Memory B cell (primary cell): ENCODE data around the gene EPHB4.
"Not testable (repeated sequence)": the region's sequence is repeated elsewhere in the genome, so short reads cannot be mapped to it uniquely, and the experiment has no call there.

ENCODE experiments used
- ATAC-seq: fragments of 150-1000 bp; cut with Tn5 transposase; 2 replicates; pipeline ENCODE4 v1.10.0; 2021; ENCODE audit warnings: low read depth, mild to moderate bottlenecking, moderate library complexity
- DNase-seq, 2 donors: peaks; one replicate each; pipeline ENCODE4 v3.0.0; 2022; ENCODE audit warnings: low spot score in 2 of 2
- H3K27ac Mint-ChIP-seq: one replicate; pipeline ENCODE4 v1.8.0; 2022; ENCODE audit warnings: mild to moderate bottlenecking, moderate library complexity, mixed read lengths
- H3K27me3 Mint-ChIP-seq: one replicate; pipeline ENCODE4 v1.8.0; 2022; ENCODE audit warnings: mixed read lengths
- H3K36me3 Mint-ChIP-seq: one replicate; pipeline ENCODE4 v1.8.0; 2022; ENCODE audit warnings: mild to moderate bottlenecking, mixed read lengths
- H3K4me1 Mint-ChIP-seq: one replicate; pipeline ENCODE4 v1.8.0; 2022; ENCODE audit warnings: mixed read lengths
- H3K4me3 Mint-ChIP-seq: one replicate; pipeline ENCODE4 v1.8.0; 2022; ENCODE audit warnings: mild to moderate bottlenecking, moderate library complexity, mixed read lengths
- H3K9me3 Mint-ChIP-seq: one replicate; pipeline ENCODE4 v1.8.0; 2022; ENCODE audit warnings: mixed read lengths

Gene EPHB4

DNA sequence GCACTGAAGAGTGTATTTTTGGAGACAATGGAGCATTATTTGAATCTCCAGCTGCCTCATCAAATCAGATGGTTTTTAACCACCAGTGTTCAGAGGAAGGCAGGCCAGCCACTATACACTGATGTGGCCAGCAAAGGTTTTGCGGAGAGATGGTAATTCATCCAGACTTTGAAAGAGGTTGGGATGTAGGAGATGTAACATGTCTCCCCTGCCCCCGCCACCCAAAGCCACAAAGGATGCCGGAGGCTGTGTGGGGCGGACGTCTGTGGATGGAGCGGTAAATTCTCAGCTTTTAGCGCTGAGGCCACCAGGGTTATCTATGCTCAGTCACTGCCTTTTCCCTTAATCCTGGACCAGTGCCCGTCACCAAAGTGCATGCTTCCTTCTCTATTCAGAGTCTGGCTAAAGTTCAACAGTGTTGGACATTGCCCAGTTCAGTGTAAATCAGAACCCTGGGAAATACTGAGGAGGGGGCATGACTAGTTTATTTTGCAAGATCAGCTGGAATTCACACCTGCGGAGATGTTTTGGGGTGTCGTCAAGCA is 36.2 kb upstream of the EPHB4 start:
- no peak for ATAC-seq
- H3K27ac Mint-ChIP-seq, result no peak overlapping the region
- H3K36me3 Mint-ChIP-seq, result peaks cover 26% of the 10 kb centered on the region
- H3K9me3 Mint-ChIP-seq, result no peaks in the 10 kb centered on the region
- no peak overlapping the region for H3K4me3 Mint-ChIP-seq
- H3K4me1 Mint-ChIP-seq, result peaks cover 12% of the 10 kb centered on the region
- no peaks in the 10 kb centered on the region for H3K27me3 Mint-ChIP-seq
- no peak for DNase-seq

DNA sequence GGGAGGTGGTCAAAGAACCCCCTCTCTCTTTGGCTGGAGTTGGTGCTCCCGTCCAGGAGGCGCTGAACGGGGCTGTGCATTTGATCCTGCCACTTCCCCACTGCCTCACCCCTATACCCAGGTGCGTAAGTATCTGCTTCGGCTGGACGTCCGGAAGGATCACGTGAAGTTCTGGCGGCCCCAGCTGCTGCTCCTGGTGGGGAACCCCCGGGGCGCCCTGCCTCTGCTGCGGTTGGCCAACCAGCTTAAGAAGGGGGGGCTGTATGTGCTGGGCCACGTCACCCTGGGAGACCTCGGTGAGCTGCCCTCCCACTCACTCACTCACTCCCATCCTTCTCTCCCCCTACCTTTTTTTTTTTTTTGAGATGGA is 34.3 kb upstream of the EPHB4 start:
- no peak for DNase-seq
- H3K36me3 Mint-ChIP-seq, result peaks cover 33% of the 10 kb centered on the region
- no peaks in the 10 kb centered on the region for H3K27me3 Mint-ChIP-seq
- no peaks in the 10 kb centered on the region for H3K9me3 Mint-ChIP-seq
- no peak overlapping the region for H3K27ac Mint-ChIP-seq
- no peak overlapping the region for H3K4me3 Mint-ChIP-seq
- H3K4me1 Mint-ChIP-seq, result peaks cover 4% of the 10 kb centered on the region
- no peak for ATAC-seq

DNA sequence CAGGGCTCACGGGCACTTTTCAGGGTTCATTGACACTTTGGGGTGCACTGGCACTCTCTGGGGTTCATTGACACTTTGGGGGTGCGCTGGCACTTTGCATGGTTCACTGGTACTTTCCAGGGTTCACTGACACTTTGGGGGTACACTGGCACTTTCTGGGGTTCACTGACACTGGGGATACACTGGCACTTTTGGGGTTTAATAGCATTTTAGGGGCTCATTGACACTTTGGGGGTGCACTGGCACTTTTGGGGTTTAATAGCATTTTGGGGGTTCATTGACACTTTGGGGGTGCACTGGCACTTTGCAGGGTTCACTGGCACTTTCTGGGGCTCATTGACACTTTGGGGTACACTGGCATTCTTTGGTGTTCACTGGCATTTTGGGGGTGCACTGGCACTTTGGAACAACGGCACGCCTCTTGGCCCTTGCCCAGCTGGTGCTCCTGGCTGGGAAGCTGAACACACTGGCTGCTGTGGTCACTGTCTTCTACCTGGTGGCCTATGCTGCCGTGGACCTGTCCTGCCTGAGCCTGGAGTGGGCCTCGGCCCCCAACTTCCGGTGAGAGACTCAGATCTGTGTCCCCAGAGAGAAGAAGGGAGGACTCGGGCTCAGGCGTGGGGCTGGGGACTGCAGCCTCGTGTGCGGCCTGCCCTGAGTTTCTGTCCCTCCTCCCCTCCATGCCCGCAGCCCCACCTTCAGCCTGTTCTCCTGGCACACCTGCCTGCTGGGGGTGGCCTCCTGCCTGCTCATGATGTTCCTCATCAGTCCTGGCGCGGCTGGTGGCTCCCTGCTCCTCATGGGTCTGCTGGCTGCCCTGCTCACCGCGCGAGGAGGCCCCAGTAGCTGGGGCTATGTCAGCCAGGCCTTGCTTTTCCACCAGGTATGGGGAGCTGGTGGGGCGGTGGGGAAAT is 33.6 kb upstream of the EPHB4 start:
- Mint-ChIP-seq H3K4me1 (peaks cover 4% of the 10 kb centered on the region), H3K27me3 (no peaks in the 10 kb centered on the region), H3K36me3 (peaks cover 33% of the 10 kb centered on the region), H3K27ac (peak overlapping the region; percentile 10), H3K4me3 (no peak overlapping the region), H3K9me3 (no peaks in the 10 kb centered on the region)
- DNase-seq (no peak), ATAC-seq (no peak)

DNA sequence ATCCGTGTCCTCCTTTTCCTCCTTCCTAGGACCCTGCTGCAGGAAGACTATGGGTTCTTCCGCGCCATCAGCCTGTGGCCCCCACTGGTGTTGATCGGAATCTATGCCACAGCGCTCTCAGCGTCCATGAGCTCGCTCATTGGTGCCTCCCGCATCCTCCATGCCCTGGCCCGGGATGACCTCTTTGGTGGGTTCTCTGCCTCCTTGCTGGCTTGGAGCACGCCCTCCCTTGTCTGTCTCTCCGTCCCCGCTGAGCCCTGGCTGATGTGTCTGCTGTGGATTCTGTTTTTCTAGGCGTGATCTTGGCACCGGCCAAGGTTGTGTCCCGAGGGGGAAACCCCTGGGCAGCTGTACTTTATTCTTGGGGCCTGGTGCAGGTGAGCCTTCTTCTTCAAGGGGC is 32.5 kb upstream of the EPHB4 start:
- Mint-ChIP-seq H3K4me3 (no peak overlapping the region), H3K36me3 (peaks cover 36% of the 10 kb centered on the region), H3K9me3 (no peaks in the 10 kb centered on the region), H3K27ac (peak overlapping the region; percentile 10), H3K4me1 (peaks cover 9% of the 10 kb centered on the region), H3K27me3 (no peaks in the 10 kb centered on the region)
- ATAC-seq (no peak), DNase-seq (no peak)

DNA sequence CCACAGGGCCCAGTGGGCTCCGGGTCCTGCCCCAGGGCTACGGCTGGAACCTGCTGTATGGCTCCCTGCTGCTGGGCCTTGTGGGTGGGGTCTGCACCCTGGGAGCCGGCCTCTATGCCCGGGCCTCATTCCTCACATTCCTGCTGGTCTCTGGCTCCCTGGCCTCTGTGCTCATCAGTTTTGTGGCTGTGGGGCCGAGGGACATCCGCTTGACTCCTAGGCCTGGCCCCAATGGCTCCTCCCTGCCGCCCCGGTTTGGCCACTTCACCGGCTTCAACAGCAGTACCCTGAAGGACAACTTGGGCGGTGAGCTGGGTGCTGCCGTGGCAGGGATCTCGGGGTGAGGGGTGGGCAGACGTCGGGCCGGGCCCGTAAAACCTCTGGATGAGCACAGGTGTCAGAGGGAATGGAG is 29.6 kb upstream of the EPHB4 start:
- Mint-ChIP-seq H3K27me3 (no peaks in the 10 kb centered on the region), H3K4me3 (no peak overlapping the region), H3K9me3 (no peaks in the 10 kb centered on the region), H3K4me1 (peaks cover 18% of the 10 kb centered on the region), H3K36me3 (peaks cover 23% of the 10 kb centered on the region), H3K27ac (peak overlapping the region; percentile 32)
- ATAC-seq (no peak), DNase-seq (no peak)

DNA sequence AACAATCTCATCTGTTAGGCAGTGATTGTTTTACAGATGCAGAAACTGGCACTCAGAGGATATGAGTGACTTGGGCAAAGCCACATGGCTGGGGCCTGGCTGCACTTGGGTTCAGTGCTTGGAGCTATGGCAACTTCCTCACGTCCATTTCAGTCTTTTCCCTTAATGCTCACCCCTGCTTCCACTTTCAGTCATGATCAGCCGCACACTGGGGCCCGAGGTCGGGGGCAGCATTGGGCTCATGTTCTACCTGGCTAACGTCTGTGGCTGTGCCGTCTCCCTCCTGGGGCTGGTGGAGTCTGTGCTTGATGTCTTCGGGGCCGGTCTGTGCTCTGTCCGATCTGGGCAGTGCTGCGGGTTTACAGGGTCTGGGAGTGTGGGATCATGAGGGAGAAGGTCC is 28.2 kb upstream of the EPHB4 start:
- Mint-ChIP-seq H3K27me3 (no peaks in the 10 kb centered on the region), H3K27ac (no peak overlapping the region)

DNA sequence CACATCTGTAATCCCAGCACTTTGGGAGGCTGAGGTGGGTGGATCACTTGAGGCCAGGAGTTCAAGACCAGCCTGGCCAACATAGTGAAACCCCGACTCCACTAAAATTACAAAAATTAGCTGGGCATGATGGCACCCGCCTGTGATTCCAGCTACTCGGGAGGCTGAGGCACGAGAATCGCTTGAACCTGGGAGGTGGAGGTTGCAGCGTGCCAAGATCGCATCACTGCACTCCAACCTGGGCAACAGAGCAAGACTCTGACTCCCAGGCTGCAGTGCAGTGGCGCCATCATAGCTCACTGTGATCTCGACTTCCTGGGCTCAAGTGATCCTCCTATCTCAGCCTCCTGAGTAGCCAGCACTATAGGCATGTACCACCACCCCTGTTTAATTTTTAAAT is 27.6 kb upstream of the EPHB4 start:
- DNase-seq, ATAC-seq, H3K9me3 Mint-ChIP-seq, H3K27me3 Mint-ChIP-seq, H3K4me3 Mint-ChIP-seq, H3K27ac Mint-ChIP-seq: not testable (repeated sequence)
- peaks cover 18% of the 10 kb centered on the region for H3K4me1 Mint-ChIP-seq
- peaks cover 15% of the 10 kb centered on the region for H3K36me3 Mint-ChIP-seq

More for the DNA sequence above, 28.2 kb upstream of the EPHB4 start:
- ATAC-seq (no peak), DNase-seq (no peak)
- no peaks in the 10 kb centered on the region for H3K9me3 Mint-ChIP-seq
- peaks cover 18% of the 10 kb centered on the region for H3K4me1 Mint-ChIP-seq
- no peak overlapping the region for H3K4me3 Mint-ChIP-seq
- H3K36me3 Mint-ChIP-seq, result peaks cover 19% of the 10 kb centered on the region

DNA sequence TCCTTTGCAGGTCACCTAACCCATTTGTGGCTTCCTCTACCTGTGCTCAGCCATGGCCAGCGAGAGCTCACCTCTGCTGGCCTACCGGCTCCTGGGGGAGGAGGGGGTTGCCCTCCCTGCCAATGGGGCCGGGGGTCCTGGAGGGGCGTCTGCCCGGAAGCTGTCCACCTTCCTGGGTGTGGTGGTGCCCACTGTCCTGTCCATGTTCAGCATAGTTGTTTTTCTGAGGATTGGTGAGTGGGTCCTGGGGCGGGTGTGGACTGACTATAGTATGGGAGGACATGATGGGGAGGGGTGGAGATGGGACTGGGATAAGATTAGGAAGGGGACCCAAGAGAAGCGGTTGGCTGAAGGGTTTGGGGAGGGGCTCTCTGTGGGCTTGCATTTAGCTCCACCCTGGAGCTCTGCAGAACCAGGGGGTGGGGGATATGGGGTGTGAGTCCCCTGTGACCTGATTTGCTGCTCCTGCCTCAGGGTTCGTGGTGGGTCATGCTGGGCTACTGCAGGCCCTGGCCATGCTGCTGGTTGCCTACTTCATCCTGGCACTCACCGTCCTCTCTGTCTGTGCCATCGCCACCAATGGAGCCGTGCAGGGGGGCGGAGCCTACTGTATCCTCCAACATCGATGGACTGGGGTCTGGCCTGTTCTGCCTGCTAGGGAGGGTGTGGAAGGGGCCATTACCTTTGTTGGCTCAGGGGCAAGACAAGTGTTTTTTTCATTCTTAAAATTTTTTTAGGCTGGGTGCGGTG is 27.0 kb upstream of the EPHB4 start:
- no peak for DNase-seq
- H3K9me3 Mint-ChIP-seq, result no peaks in the 10 kb centered on the region
- H3K4me3 Mint-ChIP-seq, result peak overlapping the region; percentile 17
- peaks cover 11% of the 10 kb centered on the region for H3K36me3 Mint-ChIP-seq
- peaks cover 16% of the 10 kb centered on the region for H3K4me1 Mint-ChIP-seq
- no peak for ATAC-seq
- no peaks in the 10 kb centered on the region for H3K27me3 Mint-ChIP-seq
- no peak overlapping the region for H3K27ac Mint-ChIP-seq

DNA sequence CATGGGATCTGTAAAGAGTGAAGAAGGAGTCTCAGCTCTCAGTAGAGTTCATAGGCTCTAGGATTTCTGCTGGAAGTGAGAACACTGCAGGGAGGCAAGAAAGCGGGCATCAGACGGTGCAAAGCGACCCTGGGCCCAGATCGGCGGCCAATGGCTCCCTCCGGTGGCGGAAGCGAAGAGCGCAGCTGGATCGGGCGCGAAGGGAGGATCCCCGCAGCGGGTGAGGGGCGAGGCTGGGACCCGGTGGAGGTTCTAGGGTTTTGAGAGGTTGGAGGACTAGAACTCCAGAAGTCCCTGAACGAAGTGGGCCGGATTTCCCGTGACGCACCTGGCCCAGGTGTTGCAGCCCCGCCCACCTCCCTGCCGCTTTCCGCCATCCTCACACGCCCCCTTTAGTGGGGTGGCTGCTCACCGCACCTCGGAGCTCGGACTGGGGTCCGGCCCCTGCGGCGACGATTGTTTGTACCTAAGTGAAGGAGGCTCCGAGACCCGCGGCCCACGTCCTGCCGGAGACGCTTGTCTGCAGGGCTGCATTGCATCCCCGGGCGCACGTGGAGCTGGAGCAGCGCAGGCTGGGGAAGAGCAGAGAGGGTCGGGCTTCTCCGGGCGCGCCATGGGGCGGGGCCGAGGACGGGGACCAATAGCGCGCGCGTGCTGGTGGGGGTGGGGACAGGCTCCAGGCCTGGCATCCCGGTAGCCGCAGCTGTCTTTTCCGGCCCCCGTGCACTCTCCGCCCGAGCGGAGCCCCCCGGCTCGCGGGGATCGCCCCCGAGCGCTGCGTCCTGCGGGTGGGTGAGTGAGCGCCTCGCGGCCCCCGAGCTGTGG is 24.9 kb upstream of the EPHB4 start, which contains the start of gene SLC12A9:
Gene SLC12A9 (plus strand): TSS at position 666 of the 825 bp plus-strand sequence. CDS start 1,485 bp downstream, outside the sequence.
- DNase-seq, result peak; percentile 80 to 91
- Mint-ChIP-seq H3K27me3 (no peaks in the 10 kb centered on the region), H3K4me1 (peaks cover 16% of the 10 kb centered on the region), H3K27ac (peak within 1 kb of the TSS; percentile 77), H3K9me3 (no peaks in the 10 kb centered on the region), H3K4me3 (peak within 1 kb of the TSS; percentile 91), H3K36me3 (peaks cover 6% of the 10 kb centered on the region)
- peak; percentile 86 for ATAC-seq

DNA sequence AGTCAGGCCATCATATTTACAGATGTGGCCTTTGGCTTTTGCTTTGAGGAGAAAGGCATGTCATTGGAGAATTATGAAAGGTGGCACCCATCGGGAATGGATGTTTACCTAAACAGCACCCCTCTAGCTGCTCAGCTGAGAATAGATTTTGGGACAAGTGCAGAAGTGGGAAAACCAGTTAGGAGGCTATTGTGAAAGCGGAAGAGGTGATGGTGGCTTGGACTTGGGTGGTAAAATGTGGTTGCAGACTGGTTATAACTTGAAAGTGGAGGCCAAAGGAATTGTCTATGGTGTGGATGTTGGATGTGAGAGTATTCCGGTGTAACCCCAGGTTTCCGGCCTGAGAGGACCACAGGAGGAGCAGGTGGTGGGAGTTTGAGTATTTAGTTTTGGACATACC is 20.0 kb upstream of the EPHB4 start:
- Mint-ChIP-seq H3K4me3 (no peak overlapping the region), H3K27ac (no peak overlapping the region), H3K9me3 (no peaks in the 10 kb centered on the region), H3K4me1 (peaks cover 3% of the 10 kb centered on the region), H3K36me3 (no peaks in the 10 kb centered on the region), H3K27me3 (no peaks in the 10 kb centered on the region)
- no peak for ATAC-seq
- no peak for DNase-seq

DNA sequence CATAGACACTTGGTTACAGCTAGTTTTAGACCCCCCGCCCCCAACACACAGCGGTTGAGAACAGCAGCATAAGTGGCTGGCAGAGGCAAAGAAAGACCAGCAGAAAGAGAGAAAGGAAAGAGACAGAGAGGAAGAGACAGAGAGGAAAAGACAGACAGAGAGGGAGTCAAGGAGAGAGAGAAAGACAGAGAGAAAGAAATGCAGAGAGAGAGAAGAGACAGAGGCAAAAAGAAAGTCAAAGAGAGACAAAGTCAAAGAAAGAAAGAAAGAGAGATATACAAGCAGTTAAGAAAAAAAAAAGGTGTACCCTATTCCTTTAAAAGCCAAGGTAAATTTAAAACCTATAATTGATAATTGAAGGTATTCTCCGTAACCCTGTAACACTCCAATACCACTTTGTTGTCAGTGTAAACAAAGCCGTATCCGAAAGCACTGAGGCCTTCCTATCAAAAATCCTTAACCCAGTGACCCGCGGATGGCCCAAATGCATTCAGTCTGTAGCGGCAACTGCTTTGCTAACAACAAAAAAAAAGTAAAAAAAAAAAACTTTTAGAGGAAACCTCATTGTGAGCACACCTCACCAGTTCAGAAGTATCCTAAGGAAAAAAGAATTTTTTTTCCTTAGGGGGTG is 13.3 kb upstream of the EPHB4 start:
- DNase-seq (no peak), ATAC-seq (no peak)
- Mint-ChIP-seq H3K9me3 (no peaks in the 10 kb centered on the region), H3K4me1 (peaks cover 4% of the 10 kb centered on the region), H3K27ac (no peak overlapping the region), H3K4me3 (no peak overlapping the region), H3K27me3 (no peaks in the 10 kb centered on the region), H3K36me3 (peaks cover 1% of the 10 kb centered on the region)

DNA sequence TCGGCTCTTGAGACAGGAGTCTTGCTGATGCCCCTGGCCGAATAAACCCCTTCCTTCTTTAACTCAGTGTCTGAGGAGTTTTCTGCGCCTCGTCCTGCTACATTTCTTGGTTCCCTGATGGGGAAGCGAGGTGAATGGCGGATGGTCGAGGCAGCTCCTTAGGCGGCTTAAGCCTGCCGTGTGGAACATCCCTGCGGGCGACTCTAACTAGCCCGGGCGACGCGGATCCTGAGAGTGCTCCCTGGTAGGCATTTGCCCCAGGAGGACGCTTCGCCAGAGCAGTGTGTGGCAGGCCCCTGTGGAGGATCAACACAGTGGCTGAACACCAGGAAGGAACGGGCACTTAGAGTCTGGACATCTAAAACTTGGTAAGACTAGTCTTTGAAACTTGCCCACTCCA is 12.0 kb upstream of the EPHB4 start:
- H3K27ac Mint-ChIP-seq, result no peak overlapping the region
- DNase-seq, result no peak
- no peaks in the 10 kb centered on the region for H3K27me3 Mint-ChIP-seq
- no peak for ATAC-seq
- peaks cover 5% of the 10 kb centered on the region for H3K4me1 Mint-ChIP-seq
- H3K4me3 Mint-ChIP-seq, result no peak overlapping the region
- H3K36me3 Mint-ChIP-seq, result peaks cover 2% of the 10 kb centered on the region
- H3K9me3 Mint-ChIP-seq, result no peaks in the 10 kb centered on the region

DNA sequence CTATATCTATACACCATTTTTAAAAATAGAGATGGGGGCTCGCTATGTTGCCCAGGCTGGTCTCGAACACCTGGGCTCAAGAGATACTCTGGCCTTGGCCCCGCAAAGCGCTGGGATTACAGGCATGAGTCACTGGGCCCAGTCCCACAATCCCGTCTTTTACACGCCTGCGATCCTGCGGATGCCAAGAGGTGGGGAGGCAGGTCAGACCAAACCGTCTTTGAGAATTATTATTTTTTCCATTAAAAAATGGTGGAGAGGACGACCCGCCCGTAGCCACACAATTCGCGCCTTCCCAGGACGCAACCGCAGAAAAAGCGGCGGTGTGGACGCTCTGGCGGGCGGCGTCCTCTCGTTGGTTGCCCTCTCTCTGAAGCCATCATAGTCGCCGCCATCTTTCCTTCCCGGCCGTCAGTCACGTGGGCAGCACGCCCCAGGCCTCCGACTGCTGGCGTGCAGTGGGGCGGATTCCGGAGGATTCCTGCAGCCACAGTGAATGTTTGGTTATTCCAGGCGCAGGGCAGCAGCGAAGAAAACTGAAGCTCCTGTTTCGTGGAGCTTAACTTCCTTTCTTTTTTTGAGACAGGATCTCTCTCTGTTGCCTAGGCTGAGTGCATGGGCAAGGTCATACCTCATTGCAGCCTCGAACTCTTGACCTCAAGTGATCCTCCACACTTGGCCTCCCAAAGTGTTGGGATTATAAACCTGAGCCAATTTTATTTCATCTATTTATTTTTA is 9.9 kb upstream of the EPHB4 start:
- peaks cover 5% of the 10 kb centered on the region for H3K4me1 Mint-ChIP-seq
- ATAC-seq, result peak; percentile 100
- no peaks in the 10 kb centered on the region for H3K9me3 Mint-ChIP-seq

More for the DNA sequence above, 9.9 kb upstream of the EPHB4 start:
- peak overlapping the region; percentile 45 for H3K27ac Mint-ChIP-seq
- peaks cover 2% of the 10 kb centered on the region for H3K36me3 Mint-ChIP-seq
- peak overlapping the region; percentile 83 for H3K4me3 Mint-ChIP-seq
- no peaks in the 10 kb centered on the region for H3K27me3 Mint-ChIP-seq
- peak; percentile 48 to 53 for DNase-seq
